Spinal cord (tissue), 10 donors: Measurements from ENCODE around the gene ALCAM. TPM values are rescaled to one million over a fixed set of nuclear protein-coding genes. Genes with fewer than 3 reads are reported as not detected.

Experiments
- DNase-seq, 6 donors: peaks; one replicate each; pipeline versions ENCODE4 v3.0.0 to v3.0.0-alpha.2; 2013 to 2015; ENCODE audit warnings: low spot score in 6 of 6, low read depth in 4 of 6
- H3K27ac ChIP-seq: one replicate; pipeline ENCODE4 v1.5.1; 2013; ENCODE audit warnings: low read depth, low read length, control low read depth
- H3K27me3 ChIP-seq: one replicate; pipeline ENCODE4 v1.6.1; 2013; ENCODE audit warnings: low read length; ENCODE audit not compliant: control insufficient read depth, insufficient read depth
- H3K36me3 ChIP-seq: one replicate; pipeline ENCODE4 v1.6.1; 2013; ENCODE audit warnings: low read length; ENCODE audit not compliant: control insufficient read depth, insufficient read depth
- H3K4me1 ChIP-seq: one replicate; pipeline ENCODE4 v1.6.1; 2013; ENCODE audit warnings: low read length; ENCODE audit not compliant: control insufficient read depth, insufficient read depth
- H3K4me3 ChIP-seq: one replicate; pipeline ENCODE4 v1.5.1; 2013; ENCODE audit warnings: low read depth, low read length, control low read depth
- H3K9me3 ChIP-seq: one replicate; pipeline ENCODE4 v1.6.1; 2013; ENCODE audit warnings: low read length; ENCODE audit not compliant: control insufficient read depth, insufficient read depth
- WGBS: methylation state at CpG from one replicate; pipeline ENCODE4 v1.1.5; 2013; ENCODE audit warnings: missing lambda C conversion rate; ENCODE audit not compliant: insufficient coverage; 5-methylcytosine and 5-hydroxymethylcytosine counted together
- polyA plus RNA-seq, 2 donors: library from polyadenylated mRNA; unstranded; fragments of 120-200 nt; gene quantifications; one replicate each; pipeline ENCODE4 v1.2.1, GENCODE V29; 2013; ENCODE audit not compliant: insufficient read length in 2 of 2
- total RNA-seq, 2 donors: library from RNA; depleted of rRNA in 1 of 2; stranded (reverse); fragments of 120-200 nt in 1 of 2; fragments of >200 nt in 1 of 2; gene quantifications; one replicate each; pipeline versions ENCODE4 v1.2.3 to v1.2.4, GENCODE V29; 2013 to 2014
- donor health status: healthy.

Gene ALCAM
- total and polyA plus RNA-seq, 4 donors, result 135 to 305 (median 214) TPM

- Histone ChIP-seq H3K36me3 (no peaks in the 10 kb centered on the region), H3K27ac (no peak overlapping the region), H3K27me3 (no peaks in the 10 kb centered on the region), H3K4me1 (no peaks in the 10 kb centered on the region), H3K4me3 (no peak overlapping the region), H3K9me3 (no peaks in the 10 kb centered on the region)
- no peak for DNase-seq
- no CpG with 5 or more reads among the region's 1 CpG for WGBS
These were observed 26.8 kb upstream of the ALCAM start for GRCh38 chr3:105339946-105340345.

- H3K4me3 ChIP-seq, result no peak overlapping the region
- H3K4me1 ChIP-seq, result no peaks in the 10 kb centered on the region
- no peaks in the 10 kb centered on the region for H3K36me3 ChIP-seq
- no peak overlapping the region for H3K27ac ChIP-seq
- H3K27me3 ChIP-seq, result no peaks in the 10 kb centered on the region
- no peaks in the 10 kb centered on the region for H3K9me3 ChIP-seq
- WGBS, result 91% methylated on average over 1 of the region's 5 CpGs
- no peak for DNase-seq
These were observed 22.7 kb upstream of the ALCAM start for GRCh38 chr3:105343991-105344390.

GRCh38 chr3:105345156-105345555, 21.6 kb upstream of the ALCAM start:
- WGBS, result no CpG with 5 or more reads among the region's 5 CpGs
- DNase-seq, result no peak
- H3K4me3 ChIP-seq, result no peak overlapping the region
- no peaks in the 10 kb centered on the region for H3K27me3 ChIP-seq
- no peaks in the 10 kb centered on the region for H3K36me3 ChIP-seq
- no peaks in the 10 kb centered on the region for H3K9me3 ChIP-seq
- no peaks in the 10 kb centered on the region for H3K4me1 ChIP-seq
- no peak overlapping the region for H3K27ac ChIP-seq

GRCh38 chr3:105347625-105348302, 18.9 kb upstream of the ALCAM start:
- Histone ChIP-seq H3K36me3 (no peaks in the 10 kb centered on the region), H3K27me3 (no peaks in the 10 kb centered on the region), H3K4me3 (no peak overlapping the region), H3K27ac (no peak overlapping the region), H3K9me3 (no peaks in the 10 kb centered on the region), H3K4me1 (no peaks in the 10 kb centered on the region)
- DNase-seq, result no peak
- no CpG with 5 or more reads among the region's 3 CpGs for WGBS

- WGBS, result no CpG with 5 or more reads among the region's 1 CpG
- Histone ChIP-seq H3K36me3 (no peaks in the 10 kb centered on the region), H3K4me3 (no peak overlapping the region), H3K27me3 (peaks cover under 1% of the 10 kb centered on the region), H3K4me1 (no peaks in the 10 kb centered on the region), H3K9me3 (no peaks in the 10 kb centered on the region), H3K27ac (no peak overlapping the region)
- no peak for DNase-seq
These were observed 18.4 kb upstream of the ALCAM start for GRCh38 chr3:105348307-105348706.

GRCh38 chr3:105349684-105350387, 16.9 kb upstream of the ALCAM start:
- WGBS, result no CpG with 5 or more reads among the region's 2 CpGs

GRCh38 chr3:105351821-105352220, 14.9 kb upstream of the ALCAM start:
- Histone ChIP-seq H3K36me3 (no peaks in the 10 kb centered on the region), H3K27me3 (peaks cover 2% of the 10 kb centered on the region), H3K9me3 (no peaks in the 10 kb centered on the region), H3K27ac (no peak overlapping the region), H3K4me1 (peaks cover 5% of the 10 kb centered on the region), H3K4me3 (no peak overlapping the region)
- WGBS, result 80% methylated on average over 1 of the region's 2 CpGs
- no peak for DNase-seq

More at GRCh38 chr3:105349684-105350387, 16.9 kb upstream of the ALCAM start:
- DNase-seq, result no peak
- Histone ChIP-seq H3K36me3 (no peaks in the 10 kb centered on the region), H3K4me3 (no peak overlapping the region), H3K27me3 (peaks cover 2% of the 10 kb centered on the region), H3K27ac (no peak overlapping the region), H3K4me1 (peaks cover 5% of the 10 kb centered on the region), H3K9me3 (no peaks in the 10 kb centered on the region)

- no peaks in the 10 kb centered on the region for H3K36me3 ChIP-seq
- no peak overlapping the region for H3K4me3 ChIP-seq
- no peak for DNase-seq
- no peak overlapping the region for H3K27ac ChIP-seq
- H3K27me3 ChIP-seq, result peaks cover 2% of the 10 kb centered on the region
- H3K4me1 ChIP-seq, result peaks cover 5% of the 10 kb centered on the region
- WGBS, result 100% methylated on average over 1 of the region's 4 CpGs
- no peaks in the 10 kb centered on the region for H3K9me3 ChIP-seq
These were observed 13.7 kb upstream of the ALCAM start for GRCh38 chr3:105352976-105353375.

GRCh38 chr3:105353485-105354161, 13.1 kb upstream of the ALCAM start:
- DNase-seq, result peak in 4 of 6 donors; percentile 14 to 78 (median 56)
- H3K36me3 ChIP-seq, result no peaks in the 10 kb centered on the region
- H3K4me1 ChIP-seq, result peaks cover 5% of the 10 kb centered on the region
- no peaks in the 10 kb centered on the region for H3K9me3 ChIP-seq
- H3K27me3 ChIP-seq, result peaks cover 2% of the 10 kb centered on the region
- H3K27ac ChIP-seq, result peak overlapping the region; percentile 59
- 18% methylated on average over 28 of the region's 37 CpGs for WGBS
- H3K4me3 ChIP-seq, result peak overlapping the region; percentile 58
